Stimulated activated CD8-positive, alpha-beta memory T cell treated with anti-CD3 and anti-CD28 coated beads, Interleukin-12 subunit alpha, Interleukin-12 subunit beta, amount 100 ng/mL, for 1 hour (primary cell): ENCODE results near the gene MTMR4.
"Not testable (repeated sequence)": the region's sequence is repeated elsewhere in the genome, so short reads cannot be mapped to it uniquely, and the experiment has no call there.

Source experiments
- DNase-seq: peaks from one replicate; pipeline ENCODE4 v3.0.0-alpha.2; 2020; ENCODE audit warnings: low read depth

Gene MTMR4

DNA sequence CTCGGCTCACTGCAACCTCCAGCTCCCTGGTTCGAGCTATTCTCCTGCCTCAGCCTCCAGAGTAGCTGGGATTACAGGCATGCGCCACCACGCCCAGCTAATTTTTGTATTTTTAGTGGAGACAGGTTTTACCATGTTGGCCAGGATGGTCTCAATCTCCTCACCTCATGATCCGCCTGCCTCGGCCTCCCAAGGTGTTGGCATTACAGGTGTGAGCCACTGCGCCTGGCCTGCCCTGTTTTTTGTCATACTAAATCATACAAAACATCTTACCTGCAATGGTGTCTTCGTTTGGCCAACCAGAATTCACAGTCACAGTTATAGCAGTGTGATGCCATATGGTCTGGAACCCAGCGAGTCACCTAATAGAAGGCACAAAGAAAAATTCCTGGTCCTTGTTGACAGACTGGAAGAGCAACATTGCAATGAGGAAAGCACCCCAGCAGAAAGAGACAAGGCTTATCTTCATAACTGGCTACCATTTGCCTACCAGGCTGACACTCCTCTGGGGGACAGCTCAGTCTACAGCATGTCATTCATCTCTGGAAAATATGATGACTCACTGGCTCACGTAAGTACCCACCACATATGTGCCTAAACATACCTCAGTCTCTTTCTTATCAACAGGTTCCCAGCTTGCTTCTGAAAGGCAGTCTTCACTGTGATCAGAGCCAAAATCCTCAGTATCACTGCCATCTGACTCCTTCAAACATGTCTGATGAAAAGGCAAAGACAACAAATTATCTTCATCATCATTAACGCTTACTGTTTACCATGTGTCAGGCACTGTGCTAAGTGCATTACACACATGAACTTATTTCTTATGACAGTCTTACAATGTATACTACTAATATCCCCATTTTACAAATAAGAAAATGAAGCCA lies 22.0 kb downstream of the MTMR4 start:
- no peak for DNase-seq

DNA sequence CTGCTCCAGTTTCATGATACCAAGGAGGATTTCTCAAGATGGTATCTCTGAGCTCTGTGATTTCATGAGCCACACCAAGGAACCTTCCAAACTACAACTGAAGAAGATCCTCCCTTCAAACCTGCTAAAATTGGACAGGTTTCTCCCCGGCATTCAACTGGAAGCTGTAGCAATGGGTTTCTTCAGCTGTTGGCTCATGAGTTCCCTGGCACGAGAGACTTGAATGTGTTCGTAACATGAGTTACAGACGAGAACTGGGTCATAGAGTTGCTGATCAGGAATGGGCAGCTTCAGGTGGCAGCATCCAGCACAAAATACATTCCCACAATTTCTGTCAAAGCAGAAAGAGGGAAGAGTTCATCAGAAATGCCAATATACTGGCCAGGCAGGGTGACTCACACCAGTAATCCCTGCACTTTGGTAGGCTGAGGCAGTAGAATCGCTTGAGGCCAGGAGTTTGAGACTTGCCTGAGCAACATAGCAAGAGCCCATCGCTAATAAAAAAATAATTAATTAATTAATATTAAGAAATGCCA lies 22.9 kb downstream of the MTMR4 start:
- no peak for DNase-seq

DNA sequence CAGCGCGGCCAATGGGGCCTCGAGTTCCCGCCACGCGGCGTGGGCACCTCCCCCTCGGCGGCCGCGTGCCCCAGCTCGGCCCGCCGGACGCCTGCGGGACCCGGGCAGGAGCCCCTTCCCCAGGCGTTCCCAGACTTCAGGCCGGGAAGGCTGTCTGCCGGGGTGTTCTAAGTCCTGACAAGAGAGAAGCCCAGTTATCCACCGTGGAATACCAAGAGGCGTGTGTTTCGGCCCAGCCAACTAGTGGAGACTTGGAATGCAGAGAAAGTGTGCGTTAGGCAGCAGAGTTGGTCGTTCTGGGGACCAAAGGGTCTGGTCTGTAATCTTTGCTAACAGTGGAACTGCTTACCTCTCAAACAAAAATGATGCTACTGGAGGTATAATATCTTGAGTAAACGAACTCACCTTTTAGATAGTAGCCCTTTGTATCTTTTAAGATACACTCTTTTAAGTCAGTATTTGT lies 26.0 kb downstream of the MTMR4 start:
- DNase-seq: no peak

DNA sequence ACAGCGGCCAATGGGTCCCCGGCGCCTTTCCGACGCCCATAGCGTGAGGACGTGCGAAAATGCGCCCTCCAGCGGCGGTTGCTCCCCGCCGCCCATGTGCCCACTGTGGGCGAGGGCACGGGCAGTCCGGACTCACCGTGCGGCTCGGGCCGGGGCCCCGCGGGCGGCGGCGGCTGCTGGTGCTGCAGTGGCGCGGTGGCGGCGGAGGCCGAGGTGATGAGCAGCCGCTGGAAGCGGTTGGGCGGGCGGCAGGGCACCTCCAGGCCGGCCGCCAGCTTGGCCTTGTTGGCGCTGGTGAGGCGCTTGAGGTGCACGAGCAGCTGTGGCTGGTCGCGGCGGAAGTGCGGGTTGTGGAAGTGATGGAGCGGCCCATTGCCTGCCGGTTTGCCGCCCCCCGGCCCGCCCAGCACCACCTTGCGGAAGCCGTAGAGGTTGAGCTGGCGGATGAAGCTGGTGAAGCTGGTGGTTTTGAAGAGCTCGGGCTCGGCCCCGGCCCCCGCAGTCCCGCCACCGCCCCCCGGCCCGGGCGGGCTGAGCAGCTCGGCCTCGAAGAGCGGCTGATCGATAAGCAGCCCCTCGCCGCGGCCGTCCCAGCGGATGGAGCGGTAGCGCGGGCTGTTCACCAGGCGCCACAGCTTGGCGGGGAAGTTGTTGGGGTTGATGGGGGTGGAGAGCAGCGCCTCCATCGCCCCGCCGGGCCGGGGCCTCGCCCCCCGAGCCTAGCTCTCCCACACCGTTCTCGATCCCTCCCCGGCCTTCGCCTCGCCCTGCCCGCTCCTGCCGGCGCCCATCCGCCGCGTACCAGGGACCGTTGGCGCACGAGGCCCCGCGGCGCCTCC lies 26.6 kb downstream of the MTMR4 start, which contains the start of gene HSF5:
HSF5 (minus strand) TSS at position 820 of the 839 bp plus-strand sequence; CDS start at position 686, 134 bp downstream.
- DNase-seq: peak; percentile 52

DNA sequence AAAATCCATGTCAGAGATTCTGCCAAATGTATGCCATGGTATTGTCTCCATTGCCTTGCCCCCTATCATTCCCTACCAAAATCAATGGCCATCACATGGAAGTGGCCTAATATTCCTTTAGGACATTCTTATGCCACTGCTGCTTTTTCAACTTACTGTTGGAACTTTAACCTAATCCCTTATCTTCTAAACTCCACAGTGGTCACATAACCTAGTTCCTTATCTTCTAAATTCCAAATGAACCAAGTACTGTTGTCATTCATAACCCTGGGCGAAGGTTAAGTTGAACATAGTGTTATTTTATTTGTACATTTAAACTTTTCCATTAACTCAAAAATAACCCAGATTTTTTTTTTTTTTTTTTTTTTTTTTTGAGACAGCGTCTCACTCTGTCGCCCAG lies 29.8 kb downstream of the MTMR4 start:
- no peak for DNase-seq

DNA sequence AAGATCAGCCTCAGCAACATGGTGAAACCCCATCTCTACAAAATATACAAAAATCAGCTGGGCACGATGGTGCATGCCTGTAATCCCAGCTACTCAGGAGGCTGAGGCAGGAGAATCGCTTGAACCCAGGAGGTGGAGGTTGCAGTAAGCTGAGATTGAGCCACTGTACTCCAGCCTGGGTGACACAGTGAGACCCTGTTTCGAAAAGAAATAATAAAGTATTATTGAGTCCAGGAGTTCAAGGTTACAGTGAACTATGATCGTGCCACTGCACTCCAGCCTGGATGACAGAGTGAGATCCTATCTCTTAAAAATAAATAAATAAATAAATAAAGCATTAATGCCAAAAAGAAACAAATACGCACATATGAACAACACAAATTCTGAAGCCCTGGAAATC lies 32.6 kb downstream of the MTMR4 start:
- not testable (repeated sequence) for DNase-seq

DNA sequence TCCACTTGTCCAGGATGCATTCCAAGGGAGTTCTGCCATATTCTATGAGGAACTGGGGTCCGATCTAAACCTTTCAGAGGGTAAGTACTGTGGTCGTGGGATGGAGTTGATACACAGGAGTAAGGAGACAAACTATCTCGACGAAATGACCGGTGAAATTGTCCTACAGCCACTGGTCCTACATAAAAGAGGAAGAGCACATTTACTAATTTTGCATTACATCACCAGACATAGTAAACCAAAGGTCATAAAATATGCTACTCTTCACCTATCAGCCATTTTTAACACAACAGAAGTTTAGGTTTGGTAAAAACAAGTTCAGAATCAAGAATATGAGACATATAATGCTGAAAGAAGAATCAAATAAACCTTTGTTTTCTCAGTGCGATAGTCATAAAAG lies 34.3 kb downstream of the MTMR4 start:
- DNase-seq: no peak

DNA sequence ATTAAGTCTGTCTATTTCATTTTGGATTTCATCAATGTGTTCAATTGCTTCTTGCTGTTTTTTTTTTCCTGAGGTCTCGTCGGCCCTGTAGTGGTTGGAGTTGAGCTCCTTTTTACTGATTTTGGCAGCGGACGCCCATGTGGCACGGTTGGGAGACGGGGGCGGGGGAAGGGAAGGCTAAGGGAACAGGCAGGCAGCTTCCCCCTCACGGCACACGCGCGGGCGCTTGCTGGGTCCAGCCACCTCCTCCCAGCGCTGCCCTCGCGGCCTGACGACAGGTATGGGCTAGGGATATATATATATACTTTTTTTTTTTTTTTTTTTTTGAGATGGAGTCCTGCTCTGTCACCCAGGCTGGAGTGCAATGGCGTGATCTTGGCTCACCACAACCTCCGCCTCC lies 37.6 kb downstream of the MTMR4 start:
- no peak for DNase-seq

DNA sequence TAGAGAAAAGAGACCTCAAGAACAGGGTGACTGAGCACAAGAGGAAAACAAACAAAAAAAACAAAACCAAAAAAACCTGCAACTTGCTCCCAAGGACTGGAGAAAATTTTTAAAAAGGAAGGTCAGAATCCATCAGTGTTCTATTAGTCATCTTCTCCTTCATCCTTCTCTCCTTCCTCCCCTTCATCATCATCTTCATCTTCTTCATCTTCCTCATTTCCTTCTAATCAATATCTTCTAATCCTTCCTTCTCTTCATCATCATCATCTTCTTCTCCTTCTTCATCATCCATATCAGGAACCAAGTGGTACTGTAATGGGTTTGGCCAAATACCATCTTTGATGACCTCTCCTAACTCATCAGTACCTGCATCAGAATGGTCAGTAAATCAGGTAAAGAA lies 38.5 kb downstream of the MTMR4 start:
- no peak for DNase-seq

DNA sequence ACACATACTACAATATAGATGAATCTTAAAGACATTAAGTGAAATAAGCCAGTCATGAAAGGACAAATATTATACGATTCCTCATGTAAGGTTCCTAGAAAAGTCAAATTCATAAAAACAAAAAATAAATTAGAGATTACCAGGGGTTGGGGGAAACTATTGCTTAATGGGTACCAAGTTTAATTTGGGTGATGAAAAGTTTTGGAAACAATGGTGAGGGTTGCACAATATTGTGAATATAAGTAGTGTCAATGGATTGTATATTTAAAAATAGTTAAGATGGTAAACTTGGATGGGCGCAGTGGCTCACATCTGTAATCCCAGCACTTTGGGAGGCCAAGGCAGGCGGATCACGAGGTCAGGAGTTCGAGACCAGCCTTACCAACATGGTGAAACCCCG lies 44.1 kb downstream of the MTMR4 start:
- DNase-seq: no peak

DNA sequence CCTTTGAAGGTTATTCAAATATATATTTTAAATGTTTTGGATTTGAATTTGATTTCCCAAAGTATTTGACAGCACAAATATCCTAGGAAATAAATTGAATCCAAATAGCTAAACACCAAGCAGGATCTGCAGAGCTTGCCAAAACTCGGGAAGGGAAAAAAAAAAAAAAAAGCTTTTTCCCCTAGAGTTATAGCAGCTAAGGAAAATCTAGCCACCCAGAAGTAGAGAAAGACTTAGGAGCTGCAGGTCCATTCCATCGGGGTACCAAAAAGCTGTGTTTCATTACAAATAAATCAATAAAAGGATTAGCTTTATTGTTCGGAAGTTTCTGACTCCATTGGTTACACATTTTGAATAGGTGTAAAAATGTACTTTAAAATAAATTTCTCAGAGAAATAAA lies 45.5 kb downstream of the MTMR4 start:
- DNase-seq: no peak

DNA sequence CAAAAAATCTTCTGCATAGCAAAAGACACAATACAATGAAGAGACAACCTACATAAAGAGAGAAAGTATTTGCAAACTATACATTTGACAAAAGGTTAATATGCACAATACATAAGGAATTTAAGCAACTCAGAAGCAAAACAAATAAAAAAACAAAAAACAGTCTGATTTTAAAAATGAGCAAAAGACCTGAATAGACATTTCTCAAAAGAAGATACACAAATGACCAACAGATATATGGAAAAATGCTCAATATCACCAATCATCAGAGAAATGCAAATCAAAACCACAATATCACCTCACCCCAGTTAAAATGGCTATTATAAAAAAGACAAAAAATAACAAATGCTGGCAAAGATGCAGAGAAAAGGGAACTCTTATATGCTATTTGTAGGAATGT lies 58.9 kb downstream of the MTMR4 start:
- no peak for DNase-seq

DNA sequence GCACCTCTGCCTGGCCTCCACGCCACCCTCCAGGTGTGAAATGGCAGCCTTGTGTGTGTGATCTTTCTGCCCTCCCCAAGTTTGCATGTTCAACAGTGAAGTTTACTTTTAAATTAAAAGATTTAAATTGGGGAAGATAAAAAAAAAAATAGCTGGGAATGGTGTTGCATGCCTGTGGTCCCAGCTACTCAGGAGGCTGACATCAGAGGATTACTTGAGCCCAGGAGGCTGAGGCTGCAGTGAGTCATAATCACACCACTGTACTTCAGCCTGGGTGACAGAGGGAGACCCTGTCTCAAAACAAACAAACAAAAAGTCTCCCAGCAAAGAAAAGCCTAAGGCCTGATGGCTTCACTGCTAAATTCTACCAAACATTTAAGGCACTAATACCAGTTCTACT lies 61.7 kb downstream of the MTMR4 start:
- no peak for DNase-seq

DNA sequence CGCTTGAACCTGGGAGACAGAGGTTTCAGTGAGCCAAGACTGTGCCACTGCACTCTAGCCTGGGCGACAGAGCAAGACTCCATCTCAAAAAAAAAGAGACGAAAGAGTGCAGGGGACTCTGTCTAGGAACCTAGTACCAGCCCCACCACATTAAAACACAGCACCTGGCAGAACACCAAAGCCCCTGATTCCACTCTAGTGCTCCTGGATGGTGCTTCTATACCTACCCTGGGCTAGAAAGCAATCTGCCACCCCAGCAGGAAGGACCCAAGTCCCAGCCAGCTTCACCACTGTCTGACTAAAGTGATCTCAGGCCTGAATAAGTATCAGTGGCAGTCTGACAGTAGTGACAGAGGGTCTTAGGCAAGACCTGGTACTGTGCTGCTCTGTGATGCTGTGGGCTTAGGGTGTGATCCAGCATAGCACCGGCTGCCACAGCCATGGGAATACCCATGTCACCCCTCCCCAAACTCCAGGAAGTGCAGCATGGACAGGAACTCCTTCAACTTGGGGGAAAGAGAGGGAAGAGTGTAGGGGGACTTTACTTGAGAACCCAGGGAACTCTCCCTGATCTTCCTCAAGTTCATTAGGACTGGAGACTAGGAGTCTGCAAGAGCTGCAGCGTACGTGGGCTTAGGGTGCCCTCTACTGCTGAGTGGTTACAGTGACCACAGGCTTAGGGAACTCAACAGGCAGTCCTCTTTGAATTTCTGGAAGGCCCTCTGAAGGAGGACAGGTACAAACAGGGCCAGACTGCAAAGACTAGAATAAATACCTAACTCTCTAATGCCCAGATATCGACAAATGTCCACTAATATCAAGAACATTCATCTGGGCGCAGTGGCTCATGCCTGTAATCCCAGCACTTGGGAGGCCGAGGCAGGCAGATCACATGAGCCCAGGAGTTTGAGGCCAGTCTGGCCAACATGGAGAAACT lies 67.1 kb downstream of the MTMR4 start:
- peak; percentile 24 for DNase-seq

DNA sequence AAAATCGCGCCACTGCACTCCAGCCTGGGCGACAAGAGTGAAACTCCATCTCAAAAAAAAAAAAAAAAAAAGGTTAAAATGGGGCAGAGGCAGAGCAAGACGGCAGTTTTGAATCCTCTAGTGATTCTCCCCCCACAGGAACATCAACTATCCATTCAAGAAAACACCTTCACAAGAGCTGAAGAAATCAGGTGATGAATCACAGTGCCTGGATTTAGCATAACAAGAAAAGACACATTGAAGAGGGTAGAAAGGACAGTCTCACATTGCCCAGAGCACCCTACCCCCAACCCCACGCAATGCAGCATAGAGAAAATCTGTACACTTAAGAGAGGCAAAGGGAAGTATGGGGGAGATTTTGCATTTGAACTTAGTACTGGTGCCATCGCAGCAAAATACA lies 68.4 kb downstream of the MTMR4 start:
- no peak for DNase-seq
